ENCODE measurements around the gene SHC2. TPM values are rescaled to one million over a fixed set of nuclear protein-coding genes. Genes with fewer than 3 reads are reported as not detected.

SHC2 gene
- total RNA-seq, 1 experiment from 2014 or later = 0.18 TPM

- no TSS peak for BruUV-seq (replicated peaks)
- POLR2A ChIA-PET (ENCODE audit: unreplicated experiment) = no interaction called here
Measured at GRCh38 chr19:498511-498891, 37.7 kb upstream of the SHC2 start.

GRCh38 chr19:497869-498510 lies 37.2 kb upstream of the SHC2 start:
- Histone ChIP-seq H3K4me2 (ENCODE audit: low read length) (no peak overlapping the region), H3K36me3 (ENCODE audit: low read depth, low read length) (no peaks in the 10 kb centered on the region), H3K27ac (ENCODE audit: low read length) (no peak overlapping the region), H3F3A (ENCODE audit: low read length, unreplicated experiment) (no peaks in the 10 kb centered on the region), H3K9me2 (replicated peaks; ENCODE audit: low read length) (no peaks in the 10 kb centered on the region), H3K4me3 (ENCODE audit: low read length) (no peak overlapping the region), H3K4me1 (ENCODE audit: insufficient read depth, low read length) (no peaks in the 10 kb centered on the region), H2AFZ (ENCODE audit: low read length) (no peak overlapping the region), H3K27me3 (ENCODE audit: low read length) (no peaks in the 10 kb centered on the region), H3K9me3 (ENCODE audit: low read length) (no peaks in the 10 kb centered on the region), H3K9ac (ENCODE audit: low read length) (no peak overlapping the region), H4K20me1 (ENCODE audit: low read length) (no peaks in the 10 kb centered on the region), H3K79me2 (ENCODE audit: low read length) (no peaks in the 10 kb centered on the region)
- DNase-seq (no peak), ATAC-seq (peak; percentile 46)
- intact Hi-C loops (cut with micrococcal nuclease) = no loop called here
- ChIA-PET POLR2A (ENCODE audit: unreplicated experiment) (no interaction called here), CTCF (interaction anchor here (0.9 kb wide), 1 partner anchor 9 kb away, joined by 4 read pairs; no protein-coding TSS in a partner anchor)
- no TSS peak for BruUV-seq (replicated peaks)
- TF ChIP-seq EZH2 (IDR thresholded peaks at IDR 0.05; ENCODE audit: low read length, unreplicated experiment) (no peak), CTCF (conservative IDR thresholded peaks at IDR 0.05; ENCODE audit: low read depth, low read length) (no peak), EZH2phosphoT487 (IDR thresholded peaks at IDR 0.05; ENCODE audit: borderline replicate concordance, low read length) (no peak)

More at GRCh38 chr19:498511-498891, 37.7 kb upstream of the SHC2 start:
- Histone ChIP-seq H3K27me3 (ENCODE audit: low read length) (no peaks in the 10 kb centered on the region), H2AFZ (ENCODE audit: low read length) (no peak overlapping the region), H3K4me2 (ENCODE audit: low read length) (no peak overlapping the region), H3K4me3 (ENCODE audit: low read length) (no peak overlapping the region), H3K36me3 (ENCODE audit: low read depth, low read length) (no peaks in the 10 kb centered on the region), H3K9ac (ENCODE audit: low read length) (no peak overlapping the region), H3K79me2 (ENCODE audit: low read length) (no peaks in the 10 kb centered on the region), H3K4me1 (ENCODE audit: insufficient read depth, low read length) (no peaks in the 10 kb centered on the region), H3F3A (ENCODE audit: low read length, unreplicated experiment) (no peaks in the 10 kb centered on the region), H4K20me1 (ENCODE audit: low read length) (no peaks in the 10 kb centered on the region), H3K9me3 (ENCODE audit: low read length) (no peaks in the 10 kb centered on the region), H3K27ac (ENCODE audit: low read length) (no peak overlapping the region), H3K9me2 (replicated peaks; ENCODE audit: low read length) (no peaks in the 10 kb centered on the region)
- CTCF ChIA-PET = no interaction called here
- DNase-seq = no peak
- ATAC-seq = no peak
- intact Hi-C loops (cut with micrococcal nuclease) = no loop called here
- TF ChIP-seq CTCF (conservative IDR thresholded peaks at IDR 0.05; ENCODE audit: low read depth, low read length) (no peak), EZH2 (IDR thresholded peaks at IDR 0.05; ENCODE audit: low read length, unreplicated experiment) (no peak), EZH2phosphoT487 (IDR thresholded peaks at IDR 0.05; ENCODE audit: borderline replicate concordance, low read length) (no peak)

- no peak for ATAC-seq
- no peaks in the 10 kb centered on the region for H3F3A ChIP-seq (ENCODE audit: low read length, unreplicated experiment)
Measured at GRCh38 chr19:497491-497868, 36.6 kb upstream of the SHC2 start.

More at GRCh38 chr19:497491-497868, 36.6 kb upstream of the SHC2 start:
- no peak overlapping the region for H3K4me3 ChIP-seq (ENCODE audit: low read length)
- no peaks in the 10 kb centered on the region for H3K36me3 ChIP-seq (ENCODE audit: low read depth, low read length)
- H3K4me2 ChIP-seq (ENCODE audit: low read length) = no peak overlapping the region
- H3K4me1 ChIP-seq (ENCODE audit: insufficient read depth, low read length) = no peaks in the 10 kb centered on the region
- no peaks in the 10 kb centered on the region for H3K27me3 ChIP-seq (ENCODE audit: low read length)
- no peaks in the 10 kb centered on the region for H3K9me3 ChIP-seq (ENCODE audit: low read length)
- TF ChIP-seq EZH2 (IDR thresholded peaks at IDR 0.05; ENCODE audit: low read length, unreplicated experiment) (no peak), CTCF (conservative IDR thresholded peaks at IDR 0.05; ENCODE audit: low read depth, low read length) (no peak), EZH2phosphoT487 (IDR thresholded peaks at IDR 0.05; ENCODE audit: borderline replicate concordance, low read length) (no peak)
- H3K27ac ChIP-seq (ENCODE audit: low read length) = no peak overlapping the region
- no peaks in the 10 kb centered on the region for H4K20me1 ChIP-seq (ENCODE audit: low read length)
- POLR2A ChIA-PET (ENCODE audit: unreplicated experiment) = no interaction called here
- H3K79me2 ChIP-seq (ENCODE audit: low read length) = no peaks in the 10 kb centered on the region
- no peaks in the 10 kb centered on the region for H3K9me2 ChIP-seq (replicated peaks; ENCODE audit: low read length)
- no peak for DNase-seq
- CTCF ChIA-PET = interaction anchor here (0.9 kb wide), 1 partner anchor 9 kb away, joined by 4 read pairs; no protein-coding TSS in a partner anchor
- intact Hi-C loops (cut with micrococcal nuclease) = no loop called here
- H2AFZ ChIP-seq (ENCODE audit: low read length) = no peak overlapping the region
- no peak overlapping the region for H3K9ac ChIP-seq (ENCODE audit: low read length)
- BruUV-seq (replicated peaks) = no TSS peak

All from PC-3 (cell line).